Calu3 (cell line): ENCODE data around the gene IFT20. TPM values are rescaled to one million over a fixed set of nuclear protein-coding genes. Genes with fewer than 3 reads are reported as not detected.
"Not testable (repeated sequence)": the region's sequence is repeated elsewhere in the genome, so short reads cannot be mapped to it uniquely, and the experiment has no call there.

ENCODE experiments used
- BruUV-seq: library from RNA; stranded (reverse); fragments of 400-500 nt; replicated peaks from 2 replicates; lab custom pipeline; 2021; lab: Mats Ljungman, UMichigan
- CTCF ChIA-PET: fragments of 300-600 bp; sonication (Branson Sonifier 250); formaldehyde crosslinking; loops from one replicate; lab custom pipeline; 2022; ENCODE audit warnings: antibody characterized with exemption; lab: Charles Lee
- DNase-seq: peaks from one replicate; pipeline ENCODE4 v3.0.0; 2022
- H3K27ac Mint-ChIP-seq: one replicate; pipeline ENCODE4 v1.8.0; 2022; ENCODE audit warnings: mixed read lengths; ENCODE audit not compliant: unreplicated experiment
- H3K27me3 Mint-ChIP-seq: one replicate; pipeline ENCODE4 v1.8.0; 2022; ENCODE audit warnings: mixed read lengths; ENCODE audit not compliant: unreplicated experiment
- H3K36me3 Mint-ChIP-seq: one replicate; pipeline ENCODE4 v1.8.0; 2022; ENCODE audit warnings: mild to moderate bottlenecking, moderate library complexity, mixed read lengths; ENCODE audit not compliant: insufficient read depth, unreplicated experiment
- H3K4me1 Mint-ChIP-seq: one replicate; pipeline ENCODE4 v1.8.0; 2022; ENCODE audit warnings: mild to moderate bottlenecking, low read depth, mixed read lengths; ENCODE audit not compliant: unreplicated experiment
- H3K4me3 Mint-ChIP-seq: one replicate; pipeline ENCODE4 v1.8.0; 2022; ENCODE audit warnings: mild to moderate bottlenecking, low read depth, moderate library complexity, mixed read lengths; ENCODE audit not compliant: unreplicated experiment
- H3K9me3 Mint-ChIP-seq: one replicate; pipeline ENCODE4 v1.8.0; 2022; ENCODE audit warnings: low read depth, mixed read lengths; ENCODE audit not compliant: unreplicated experiment
- intact Hi-C: fragments of 100-400 bp; cut with micrococcal nuclease; formaldehyde crosslinking; loops from one replicate; pipeline ENCODE4 v1.10.0; 2022; ENCODE audit not compliant: unreplicated experiment
- total RNA-seq: library from RNA; stranded (reverse); gene quantifications from 2 replicates; pipeline ENCODE4 v1.2.3, GENCODE V29; 2022
- TF ChIP-seq, protein P1 (sequence below): fragments of 200-600 bp; IDR thresholded peaks from one replicate; pipeline ENCODE4 v1.8.0; 2022; ENCODE audit warnings: antibody characterized with exemption; ENCODE audit not compliant: unreplicated experiment

Gene IFT20
- total RNA-seq, 1 experiment from 2014 or later: 32.1 TPM

DNA sequence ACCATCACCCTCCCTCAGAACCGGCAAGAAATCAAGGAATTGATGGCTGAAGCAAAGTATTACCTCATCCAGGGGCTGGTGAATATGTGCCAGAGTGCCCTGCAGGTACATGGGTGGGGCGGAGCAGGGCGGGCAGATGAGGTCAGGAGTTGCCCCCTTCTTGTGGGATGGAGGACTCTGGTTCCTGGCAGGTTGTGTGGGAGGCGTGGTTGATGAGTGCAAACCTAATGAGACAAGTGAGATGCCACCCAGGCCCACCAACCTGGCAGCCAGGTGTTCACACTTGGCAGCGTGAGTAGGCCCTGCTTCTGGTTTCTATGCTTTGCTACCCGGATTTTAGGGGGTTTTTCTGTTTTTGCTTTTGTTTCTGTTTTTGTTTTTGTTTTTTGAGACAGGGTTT, 5.1 kb upstream of the IFT20 start:
- no peaks in the 10 kb centered on the region for H3K9me3 Mint-ChIP-seq
- BruUV-seq: no TSS peak
- DNase-seq: no peak
- no peak overlapping the region for H3K4me3 Mint-ChIP-seq
- H3K27me3 Mint-ChIP-seq: no peaks in the 10 kb centered on the region
- H3K36me3 Mint-ChIP-seq: peaks cover 56% of the 10 kb centered on the region
- intact Hi-C loops: no loop called here
- no peak overlapping the region for H3K27ac Mint-ChIP-seq
- TF ChIP-seq, protein P1, sequence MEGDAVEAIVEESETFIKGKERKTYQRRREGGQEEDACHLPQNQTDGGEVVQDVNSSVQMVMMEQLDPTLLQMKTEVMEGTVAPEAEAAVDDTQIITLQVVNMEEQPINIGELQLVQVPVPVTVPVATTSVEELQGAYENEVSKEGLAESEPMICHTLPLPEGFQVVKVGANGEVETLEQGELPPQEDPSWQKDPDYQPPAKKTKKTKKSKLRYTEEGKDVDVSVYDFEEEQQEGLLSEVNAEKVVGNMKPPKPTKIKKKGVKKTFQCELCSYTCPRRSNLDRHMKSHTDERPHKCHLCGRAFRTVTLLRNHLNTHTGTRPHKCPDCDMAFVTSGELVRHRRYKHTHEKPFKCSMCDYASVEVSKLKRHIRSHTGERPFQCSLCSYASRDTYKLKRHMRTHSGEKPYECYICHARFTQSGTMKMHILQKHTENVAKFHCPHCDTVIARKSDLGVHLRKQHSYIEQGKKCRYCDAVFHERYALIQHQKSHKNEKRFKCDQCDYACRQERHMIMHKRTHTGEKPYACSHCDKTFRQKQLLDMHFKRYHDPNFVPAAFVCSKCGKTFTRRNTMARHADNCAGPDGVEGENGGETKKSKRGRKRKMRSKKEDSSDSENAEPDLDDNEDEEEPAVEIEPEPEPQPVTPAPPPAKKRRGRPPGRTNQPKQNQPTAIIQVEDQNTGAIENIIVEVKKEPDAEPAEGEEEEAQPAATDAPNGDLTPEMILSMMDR: no peak
- CTCF ChIA-PET: no interaction called here
- peaks cover 18% of the 10 kb centered on the region for H3K4me1 Mint-ChIP-seq

DNA sequence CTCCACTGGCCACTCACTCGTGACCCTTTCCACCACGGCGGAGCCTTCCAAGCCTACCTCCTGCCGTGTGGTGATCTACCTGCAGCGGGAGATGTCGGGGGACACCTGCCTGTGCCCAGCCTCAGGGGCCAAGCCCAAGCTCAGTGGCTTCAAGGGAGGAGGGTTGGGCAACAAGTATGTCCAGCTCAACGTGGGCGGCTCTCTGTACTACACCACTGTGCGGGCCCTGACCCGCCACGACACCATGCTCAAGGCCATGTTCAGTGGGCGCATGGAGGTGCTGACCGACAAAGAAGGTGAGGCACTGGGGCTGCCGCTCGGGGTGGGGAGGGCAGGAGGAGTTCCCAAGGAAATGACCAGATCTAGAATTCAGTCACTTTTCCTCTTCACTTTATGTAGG, 4.2 kb upstream of the IFT20 start:
- H3K4me3 Mint-ChIP-seq: no peak overlapping the region
- CTCF ChIA-PET: no interaction called here
- peaks cover 22% of the 10 kb centered on the region for H3K4me1 Mint-ChIP-seq
- intact Hi-C loops: no loop called here
- TF ChIP-seq, protein P1: no peak
- no peak overlapping the region for H3K27ac Mint-ChIP-seq
- peaks cover 58% of the 10 kb centered on the region for H3K36me3 Mint-ChIP-seq
- H3K27me3 Mint-ChIP-seq: no peaks in the 10 kb centered on the region
- DNase-seq: no peak
- H3K9me3 Mint-ChIP-seq: no peaks in the 10 kb centered on the region
- no TSS peak for BruUV-seq

DNA sequence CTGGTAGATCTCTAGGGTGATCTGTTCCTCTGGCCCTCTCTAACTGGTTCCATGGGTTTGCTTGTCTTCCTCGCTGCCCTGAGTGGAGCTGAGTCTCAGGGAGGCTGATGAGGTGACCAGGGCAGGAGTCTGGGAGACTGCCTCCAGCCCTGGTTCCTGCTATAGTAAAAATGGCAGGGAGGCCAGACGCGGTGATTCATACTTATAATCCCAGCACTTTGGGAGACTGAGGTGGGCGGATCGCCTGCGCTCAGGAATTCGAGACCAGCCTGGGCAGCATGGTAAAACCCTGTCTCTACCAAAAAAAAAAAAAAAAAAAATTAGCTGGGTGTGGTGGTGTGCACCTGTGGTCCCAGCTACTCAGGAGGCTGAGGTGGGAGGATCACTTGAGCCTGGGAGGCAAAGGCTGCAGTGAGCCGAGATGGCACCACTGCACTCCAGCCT, 3.5 kb upstream of the IFT20 start:
- H3K4me3 Mint-ChIP-seq, DNase-seq, H3K9me3 Mint-ChIP-seq, BruUV-seq, H3K27me3 Mint-ChIP-seq, H3K27ac Mint-ChIP-seq, CTCF ChIA-PET, intact Hi-C loops: not testable (repeated sequence)
- Mint-ChIP-seq H3K36me3 (peaks cover 64% of the 10 kb centered on the region), H3K4me1 (peaks cover 28% of the 10 kb centered on the region)

DNA sequence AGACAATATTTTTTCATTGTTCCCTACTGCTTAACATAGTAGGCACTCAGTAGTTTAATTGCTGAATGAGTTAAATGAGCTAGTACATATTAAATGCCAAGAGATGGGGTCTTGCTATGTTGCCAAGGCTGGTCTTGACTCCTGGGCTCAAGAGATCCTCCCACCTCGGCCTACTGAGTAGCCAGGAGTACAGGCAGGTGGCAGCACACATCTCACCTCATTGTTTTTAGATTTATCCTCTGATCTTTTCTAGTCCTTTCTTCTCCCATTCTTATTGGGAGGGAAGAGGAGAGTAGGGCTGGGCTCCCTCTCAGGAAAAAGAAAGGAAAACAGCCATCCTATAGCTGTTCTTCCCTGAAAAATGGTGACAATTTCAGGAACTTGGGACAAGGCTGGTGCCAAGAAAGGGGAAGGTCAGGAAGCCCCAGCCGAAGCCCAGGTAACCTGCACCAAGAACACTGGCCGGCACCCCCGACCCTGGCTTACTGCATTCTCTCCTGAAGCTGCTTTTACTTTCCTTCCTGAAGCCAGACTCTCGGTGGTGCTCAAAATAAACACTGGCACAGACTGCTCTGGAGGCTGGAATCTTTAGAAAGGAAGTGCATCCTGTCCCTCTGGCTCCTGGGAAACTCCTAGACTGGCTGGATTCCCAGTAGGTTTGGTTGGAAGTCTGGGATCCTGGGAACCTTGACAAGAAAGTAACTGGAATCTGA, 2.9 kb upstream of the IFT20 start:
- intact Hi-C loops: no loop called here
- TF ChIP-seq, protein P1: no peak
- H3K27ac Mint-ChIP-seq: peak overlapping the region; percentile 9
- H3K9me3 Mint-ChIP-seq: no peaks in the 10 kb centered on the region
- DNase-seq: no peak
- H3K4me3 Mint-ChIP-seq: peak overlapping the region; percentile 93
- no peaks in the 10 kb centered on the region for H3K27me3 Mint-ChIP-seq
- CTCF ChIA-PET: no interaction called here
- H3K36me3 Mint-ChIP-seq: peaks cover 65% of the 10 kb centered on the region
- H3K4me1 Mint-ChIP-seq: peaks cover 31% of the 10 kb centered on the region
- no TSS peak for BruUV-seq
